K562 (cell line): Measurements from ENCODE around the gene RASGRP4. TPM values are rescaled to one million over a fixed set of nuclear protein-coding genes. Genes with fewer than 3 reads are reported as not detected.

Experiments used
- CBFA2T3 ChIP-seq: fragments of 450-650 bp; IDR thresholded peaks from 2 replicates; pipeline ENCODE4 v1.6.1; 2017
- JUND ChIP-seq, 2 experiments: IDR thresholded peaks; 2 replicates in 1 of 2; 3 replicates in 1 of 2; pipeline ENCODE4 v1.6.1; 2011; ENCODE audit warnings: borderline replicate concordance in 2 of 2, low read depth in 2 of 2, low read length in 2 of 2, improper control_type of control experiment in 1 of 2, missing biosample characterization in 1 of 2, missing genetic modification characterization in 1 of 2, missing genetic modification reagents in 1 of 2
- KDM2B ChIP-seq: fragments of 250-450 bp; sonication (Bioruptor Pico); IDR thresholded peaks from 2 replicates; pipeline ENCODE4 v1.8.0; 2021; ENCODE audit warnings: mild to moderate bottlenecking, moderate library complexity
- MIER1 ChIP-seq: fragments of 450-650 bp; IDR thresholded peaks from 2 replicates; pipeline ENCODE4 v1.6.1; 2016; ENCODE audit warnings: antibody characterized with exemption, mild to moderate bottlenecking, low read depth
- NKRF ChIP-seq: fragments of 450-650 bp; IDR thresholded peaks from 2 replicates; pipeline ENCODE4 v1.6.1; 2016; ENCODE audit warnings: borderline replicate concordance
- OTX1 ChIP-seq: fragments of 450-650 bp; formaldehyde crosslinking; IDR thresholded peaks from 2 replicates; pipeline ENCODE4 v1.4.0; 2022; ENCODE audit warnings: mild to moderate bottlenecking
- PHTF2 ChIP-seq: fragments of 250-450 bp; sonication (Bioruptor Pico); IDR thresholded peaks from 2 replicates; pipeline ENCODE4 v1.5.0; 2021; ENCODE audit warnings: mild to moderate bottlenecking
- SIN3A ChIP-seq, 2 experiments: fragments of 150-350 bp in 1 of 2; IDR thresholded peaks; 2 replicates each; pipeline ENCODE4 v1.6.1; 2011 to 2016; ENCODE audit warnings: borderline replicate concordance in 2 of 2, low read depth in 2 of 2, low read length in 2 of 2, mild to moderate bottlenecking in 2 of 2, moderate library complexity in 2 of 2; ENCODE audit not compliant: control insufficient read depth in 1 of 2
- SNIP1 ChIP-seq: fragments of 450-650 bp; IDR thresholded peaks from 2 replicates; pipeline ENCODE4 v1.7.1; 2017; ENCODE audit warnings: low read depth, mild to moderate bottlenecking
- TSHZ1 ChIP-seq: fragments of 250-450 bp; sonication (Bioruptor Pico); IDR thresholded peaks from 2 replicates; pipeline ENCODE4 v1.4.0; 2020; ENCODE audit warnings: mild to moderate bottlenecking, moderate library complexity
- YBX1 ChIP-seq: fragments of 450-650 bp; IDR thresholded peaks from 2 replicates; pipeline ENCODE4 v1.7.1; 2016; ENCODE audit warnings: mild to moderate bottlenecking
- ZNF12 ChIP-seq: sonication (generic); formaldehyde crosslinking; IDR thresholded peaks from 2 replicates; pipeline ENCODE4 v1.4.0; 2020; ENCODE audit warnings: mild to moderate bottlenecking, missing genetic modification reagents
- ZNF766 ChIP-seq: fragments of 200-800 bp; sonication (Bioruptor generic); conservative IDR thresholded peaks from 2 replicates; pipeline ENCODE4 v1.6.1; 2016; ENCODE audit warnings: missing genetic modification characterization, missing compliant biosample characterization
- polyA plus RNA-seq, 8 experiments: library from polyadenylated mRNA; depleted of rRNA in 4 of 8; stranded (reverse) in 5 of 8; unstranded in 3 of 8; fragments of >200 nt; fragmentation: Nextera tagmentation in 2 of 8; fragmentation: Illumina TruSeq in 1 of 8; extraction: Ambion mirVana in 2 of 8; extraction: Trizol in 1 of 8; gene quantifications; 2 replicates each; pipeline versions ENCODE4 v1.2.1 to v1.2.3, GENCODE V29; 2011 to 2014; ENCODE audit warnings: inconsistent platforms in 1 of 8, missing spikeins in 1 of 8
- total RNA-seq, 7 experiments: library from RNA; depleted of rRNA in 6 of 7; stranded (reverse); fragments of >200 nt in 6 of 7; fragmentation: Illumina TruSeq in 2 of 7; extraction: Trizol in 2 of 7; gene quantifications; 2 replicates each; pipeline versions ENCODE4 v1.2.1 to v1.2.3, GENCODE V29; 2011 to 2021; ENCODE audit warnings: low replicate concordance in 1 of 7
- TF ChIP-seq, protein P1 (sequence below): sonication (generic); formaldehyde crosslinking; IDR thresholded peaks from 2 replicates; pipeline ENCODE4 v1.8.1; 2022; ENCODE audit warnings: missing genetic modification reagents

The RASGRP4 gene
- total and polyA plus RNA-seq, 9 of the 15 experiments (the other 6 are each of a cell fraction or from before 2014, with no cell fraction given): 0.39 to 4.6 (median 3.8) TPM

- TF ChIP-seq TSHZ1 (CRISPR knock-in tag): no peak
- no peak for TF ChIP-seq CBFA2T3
- no peak for TF ChIP-seq ZNF766 (CRISPR knock-in tag)
- TF ChIP-seq KDM2B (CRISPR knock-in tag): no peak
- TF ChIP-seq OTX1 (CRISPR knock-in tag): no peak
- no peak for TF ChIP-seq YBX1
- no peak for TF ChIP-seq PHTF2 (CRISPR knock-in tag)
- TF ChIP-seq SIN3A (IDR thresholded peaks at IDR 0.05; ENCODE audit: borderline replicate concordance in 2 of 2, control insufficient read depth in 1 of 2, low read depth in 2 of 2, low read length in 2 of 2): no peak
- TF ChIP-seq SNIP1: no peak
- no peak for TF ChIP-seq MIER1
- TF ChIP-seq ZNF12: no peak
- TF ChIP-seq, protein P1, sequence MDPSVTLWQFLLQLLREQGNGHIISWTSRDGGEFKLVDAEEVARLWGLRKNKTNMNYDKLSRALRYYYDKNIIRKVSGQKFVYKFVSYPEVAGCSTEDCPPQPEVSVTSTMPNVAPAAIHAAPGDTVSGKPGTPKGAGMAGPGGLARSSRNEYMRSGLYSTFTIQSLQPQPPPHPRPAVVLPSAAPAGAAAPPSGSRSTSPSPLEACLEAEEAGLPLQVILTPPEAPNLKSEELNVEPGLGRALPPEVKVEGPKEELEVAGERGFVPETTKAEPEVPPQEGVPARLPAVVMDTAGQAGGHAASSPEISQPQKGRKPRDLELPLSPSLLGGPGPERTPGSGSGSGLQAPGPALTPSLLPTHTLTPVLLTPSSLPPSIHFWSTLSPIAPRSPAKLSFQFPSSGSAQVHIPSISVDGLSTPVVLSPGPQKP: no peak
- TF ChIP-seq NKRF: no peak
- no peak for TF ChIP-seq JUND (IDR thresholded peaks at IDR 0.05; ENCODE audit: borderline replicate concordance, low read depth, low read length)
- TF ChIP-seq JUND (tag; IDR thresholded peaks at IDR 0.05; ENCODE audit: borderline replicate concordance, low read depth, low read length): no peak
Observed at GRCh38 chr19:38475176-38475575, 49.2 kb upstream of the RASGRP4 start (continued).
